Measurements from ENCODE around the gene JOSD1.

The JOSD1 gene

DNA sequence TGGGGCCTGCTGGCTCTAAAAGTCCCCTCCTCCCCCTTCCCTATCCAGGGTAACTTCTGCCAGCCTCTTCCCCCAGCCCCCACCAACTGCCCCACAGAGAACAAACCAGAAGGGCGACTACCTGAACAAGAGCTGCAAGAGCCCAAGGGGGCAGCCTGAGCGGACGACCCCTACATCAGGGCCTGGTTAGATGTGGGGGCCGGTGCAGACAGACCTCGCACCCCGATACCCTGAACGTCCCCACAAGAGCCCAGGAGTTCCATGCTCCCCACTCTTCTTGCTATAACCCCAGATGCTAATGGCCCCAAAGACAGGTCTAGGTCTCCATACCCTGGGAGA is 34.4 kb upstream of the JOSD1 start:
- H4K20me1 ChIP-seq (ENCODE audit: insufficient read depth, low read length), result peaks cover 54% of the 10 kb centered on the region
- H3K4me2 ChIP-seq (ENCODE audit: insufficient read depth, low read length), result no peak overlapping the region
- H3K27me3 ChIP-seq (ENCODE audit: insufficient read depth, low read length, poor library complexity), result no peaks in the 10 kb centered on the region
- no peak overlapping the region for H3K9ac ChIP-seq (ENCODE audit: low read depth, low read length)
- no peaks in the 10 kb centered on the region for H3K9me3 ChIP-seq (ENCODE audit: insufficient read depth, low read length, severe bottlenecking)
- H3K36me3 ChIP-seq (ENCODE audit: insufficient read depth, low read length), result peaks cover 98% of the 10 kb centered on the region
- H3K4me1 ChIP-seq (ENCODE audit: insufficient read depth, low read length), result no peaks in the 10 kb centered on the region
- ATAC-seq (ENCODE audit: insufficient read depth, low read depth) (no peak), DNase-seq (no peak)
- no peak for TF ChIP-seq EZH2 (IDR thresholded peaks at IDR 0.05; ENCODE audit: borderline replicate concordance, low read depth, low read length, severe bottlenecking)
- TF ChIP-seq, protein P1, sequence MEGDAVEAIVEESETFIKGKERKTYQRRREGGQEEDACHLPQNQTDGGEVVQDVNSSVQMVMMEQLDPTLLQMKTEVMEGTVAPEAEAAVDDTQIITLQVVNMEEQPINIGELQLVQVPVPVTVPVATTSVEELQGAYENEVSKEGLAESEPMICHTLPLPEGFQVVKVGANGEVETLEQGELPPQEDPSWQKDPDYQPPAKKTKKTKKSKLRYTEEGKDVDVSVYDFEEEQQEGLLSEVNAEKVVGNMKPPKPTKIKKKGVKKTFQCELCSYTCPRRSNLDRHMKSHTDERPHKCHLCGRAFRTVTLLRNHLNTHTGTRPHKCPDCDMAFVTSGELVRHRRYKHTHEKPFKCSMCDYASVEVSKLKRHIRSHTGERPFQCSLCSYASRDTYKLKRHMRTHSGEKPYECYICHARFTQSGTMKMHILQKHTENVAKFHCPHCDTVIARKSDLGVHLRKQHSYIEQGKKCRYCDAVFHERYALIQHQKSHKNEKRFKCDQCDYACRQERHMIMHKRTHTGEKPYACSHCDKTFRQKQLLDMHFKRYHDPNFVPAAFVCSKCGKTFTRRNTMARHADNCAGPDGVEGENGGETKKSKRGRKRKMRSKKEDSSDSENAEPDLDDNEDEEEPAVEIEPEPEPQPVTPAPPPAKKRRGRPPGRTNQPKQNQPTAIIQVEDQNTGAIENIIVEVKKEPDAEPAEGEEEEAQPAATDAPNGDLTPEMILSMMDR (IDR thresholded peaks at IDR 0.05; ENCODE audit: borderline replicate concordance, extremely low read depth, low read length, poor library complexity, severe bottlenecking), result no peak
- H3K27ac ChIP-seq (ENCODE audit: low read length), result no peak overlapping the region
- no peak overlapping the region for H3K4me3 ChIP-seq (ENCODE audit: low read depth in 1 of 2, low read length in 2 of 2)
- no peak overlapping the region for H2AFZ ChIP-seq (ENCODE audit: low read depth, low read length)
- H3K79me2 ChIP-seq (ENCODE audit: insufficient read depth, low read length), result no peaks in the 10 kb centered on the region

DNA sequence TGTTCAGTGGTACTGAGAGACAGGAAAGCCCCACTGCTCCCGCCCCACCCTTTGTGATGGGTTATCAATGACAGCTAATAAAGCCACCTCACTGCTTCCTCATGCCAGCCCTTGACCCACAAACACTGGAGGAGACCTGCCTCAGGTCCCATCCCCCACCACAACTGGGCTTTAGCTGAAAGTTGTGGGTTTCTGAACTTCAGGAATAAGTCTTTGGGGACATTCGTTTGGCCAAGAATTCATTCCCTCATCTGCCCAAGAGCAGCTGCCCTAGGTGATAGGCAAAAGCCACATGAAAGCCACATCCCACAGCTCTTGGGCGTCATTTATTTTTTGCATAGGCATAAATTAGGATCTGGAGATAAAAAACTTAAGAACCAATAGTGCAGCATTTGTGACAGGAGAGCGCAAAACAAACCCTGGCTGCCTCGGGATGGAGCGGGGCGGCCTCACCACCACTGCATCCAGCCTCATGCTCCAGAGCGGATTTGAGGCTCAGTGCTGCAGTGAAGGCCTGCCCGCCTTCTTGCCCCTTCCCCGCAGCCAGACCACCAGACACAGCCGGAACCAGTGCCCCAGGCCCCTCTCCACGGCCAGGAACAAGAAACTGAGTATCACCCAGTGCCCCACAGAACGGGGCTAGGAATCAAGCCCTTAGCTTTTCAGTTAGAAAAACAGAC is 33.8 kb upstream of the JOSD1 start:
- no peak for TF ChIP-seq EZH2 (IDR thresholded peaks at IDR 0.05; ENCODE audit: borderline replicate concordance, low read depth, low read length, severe bottlenecking)
- TF ChIP-seq, protein P1 (IDR thresholded peaks at IDR 0.05; ENCODE audit: borderline replicate concordance, extremely low read depth, low read length, poor library complexity, severe bottlenecking), result no peak
- H3K36me3 ChIP-seq (ENCODE audit: insufficient read depth, low read length), result peaks cover 98% of the 10 kb centered on the region
- no peak overlapping the region for H2AFZ ChIP-seq (ENCODE audit: low read depth, low read length)

DNA sequence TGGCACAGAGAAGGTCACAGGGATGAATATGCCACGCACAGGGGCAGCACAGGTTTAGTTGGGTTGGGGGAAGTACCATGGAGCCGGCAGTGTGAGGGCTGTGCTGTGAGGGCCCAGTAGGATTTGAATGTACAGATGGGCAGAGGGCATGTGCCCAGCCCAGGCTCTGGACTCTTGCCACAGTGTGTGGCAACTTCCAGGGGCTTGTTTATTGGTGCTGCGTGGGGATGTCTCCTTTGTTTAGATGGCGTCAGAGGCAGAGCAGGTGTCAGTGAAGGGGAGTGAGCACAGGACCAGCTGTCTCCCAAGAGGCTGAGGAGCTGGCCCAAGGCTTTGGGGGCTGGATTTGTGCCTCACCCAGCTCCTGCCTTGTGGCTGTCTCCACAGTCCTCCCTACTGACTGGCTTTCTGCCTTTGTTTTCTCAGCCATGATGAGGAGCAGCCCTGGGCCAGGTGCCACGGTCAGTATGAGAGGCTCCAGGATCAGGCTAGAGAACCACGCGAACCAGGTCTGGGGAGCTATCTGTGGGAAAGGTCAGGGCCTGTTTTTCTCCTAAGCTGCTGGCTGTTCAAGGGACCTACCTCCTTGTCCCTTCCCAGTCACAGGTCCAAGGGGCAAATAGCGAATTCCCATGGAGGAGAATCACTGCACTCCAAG is 33.1 kb upstream of the JOSD1 start:
- Histone ChIP-seq H3K36me3 (ENCODE audit: insufficient read depth, low read length) (peaks cover 98% of the 10 kb centered on the region), H3K9me3 (ENCODE audit: insufficient read depth, low read length, severe bottlenecking) (no peaks in the 10 kb centered on the region), H3K27me3 (ENCODE audit: insufficient read depth, low read length, poor library complexity) (no peaks in the 10 kb centered on the region), H3K4me1 (ENCODE audit: insufficient read depth, low read length) (no peaks in the 10 kb centered on the region), H3K27ac (ENCODE audit: low read length) (no peak overlapping the region), H3K4me3 (ENCODE audit: low read depth in 1 of 2, low read length in 2 of 2) (no peak overlapping the region), H3K4me2 (ENCODE audit: insufficient read depth, low read length) (no peak overlapping the region), H3K9ac (ENCODE audit: low read depth, low read length) (no peak overlapping the region), H2AFZ (ENCODE audit: low read depth, low read length) (no peak overlapping the region), H4K20me1 (ENCODE audit: insufficient read depth, low read length) (peaks cover 46% of the 10 kb centered on the region), H3K79me2 (ENCODE audit: insufficient read depth, low read length) (no peaks in the 10 kb centered on the region)
- ATAC-seq (ENCODE audit: insufficient read depth, low read depth) (no peak), DNase-seq (no peak)
- TF ChIP-seq, protein P1 (IDR thresholded peaks at IDR 0.05; ENCODE audit: borderline replicate concordance, extremely low read depth, low read length, poor library complexity, severe bottlenecking), result no peak
- no peak for TF ChIP-seq EZH2 (IDR thresholded peaks at IDR 0.05; ENCODE audit: borderline replicate concordance, low read depth, low read length, severe bottlenecking)

More for the DNA sequence above, 33.8 kb upstream of the JOSD1 start:
- DNase-seq (no peak), ATAC-seq (ENCODE audit: insufficient read depth, low read depth) (no peak)
- no peak overlapping the region for H3K27ac ChIP-seq (ENCODE audit: low read length)
- no peaks in the 10 kb centered on the region for H3K79me2 ChIP-seq (ENCODE audit: insufficient read depth, low read length)
- H3K4me1 ChIP-seq (ENCODE audit: insufficient read depth, low read length), result no peaks in the 10 kb centered on the region
- H4K20me1 ChIP-seq (ENCODE audit: insufficient read depth, low read length), result peaks cover 51% of the 10 kb centered on the region
- H3K9ac ChIP-seq (ENCODE audit: low read depth, low read length), result no peak overlapping the region
- no peak overlapping the region for H3K4me3 ChIP-seq (ENCODE audit: low read depth in 1 of 2, low read length in 2 of 2)
- H3K27me3 ChIP-seq (ENCODE audit: insufficient read depth, low read length, poor library complexity), result no peaks in the 10 kb centered on the region
- no peak overlapping the region for H3K4me2 ChIP-seq (ENCODE audit: insufficient read depth, low read length)
- H3K9me3 ChIP-seq (ENCODE audit: insufficient read depth, low read length, severe bottlenecking), result no peaks in the 10 kb centered on the region

Measured in DND-41 (cell line).